CD14-positive monocyte (primary cell): ENCODE data around the gene DEGS2. TPM values are rescaled to one million over a fixed set of nuclear protein-coding genes. Genes with fewer than 3 reads are reported as not detected.

Experiments used
- DNase-seq, 3 donors: peaks; one replicate each; pipeline ENCODE4 v3.0.0-alpha.2; 2011 to 2022
- H2AFZ ChIP-seq: 2 replicates; pipeline ENCODE4 v1.6.0; 2012; ENCODE audit warnings: mild to moderate bottlenecking, low read depth, low read length, inconsistent platforms; ENCODE audit not compliant: insufficient read depth, poor library complexity, severe bottlenecking
- H3K27ac ChIP-seq, 2 donors: 1 replicate in 1 of 2; 2 replicates in 1 of 2; pipeline ENCODE4 v1.5.1; 2012 to 2013; ENCODE audit warnings: low read length in 2 of 2, control low read depth in 1 of 2, inconsistent platforms in 1 of 2, low read depth in 1 of 2, mild to moderate bottlenecking in 1 of 2
- H3K27me3 ChIP-seq, 2 donors: one replicate each; pipeline versions ENCODE4 v1.6.0 to v1.6.1; 2011 to 2013; ENCODE audit warnings: low read length in 2 of 2; ENCODE audit not compliant: control insufficient read depth in 2 of 2, insufficient read depth in 2 of 2
- H3K36me3 ChIP-seq, 2 donors: replicated peaks in 1 of 2; 1 replicate in 1 of 2; 2 replicates in 1 of 2; pipeline versions ENCODE4 v1.5.1 to v1.6.1; 2012 to 2013; ENCODE audit warnings: low read length in 2 of 2, control low read depth in 1 of 2, inconsistent platforms in 1 of 2, mild to moderate bottlenecking in 1 of 2; ENCODE audit not compliant: insufficient read depth in 2 of 2, control insufficient read depth in 1 of 2
- H3K4me1 ChIP-seq, 2 donors: 1 replicate in 1 of 2; 2 replicates in 1 of 2; pipeline versions ENCODE4 v1.5.1 to v1.6.1; 2012 to 2013; ENCODE audit warnings: low read length in 2 of 2, control low read depth in 1 of 2, inconsistent platforms in 1 of 2, mild to moderate bottlenecking in 1 of 2, moderate library complexity in 1 of 2; ENCODE audit not compliant: insufficient read depth in 2 of 2, control insufficient read depth in 1 of 2
- H3K4me2 ChIP-seq: replicated peaks from 2 replicates; pipeline ENCODE3; 2012; ENCODE audit warnings: low read length, moderate library complexity, mild to moderate bottlenecking; ENCODE audit not compliant: poor library complexity, severe bottlenecking; ENCODE audit errors: extremely low read depth
- H3K4me3 ChIP-seq, 3 experiments: fragments of 200-600 bp in 1 of 3; sonication (generic) in 1 of 3; replicated peaks in 1 of 3; 1 replicate in 2 of 3; 2 replicates in 1 of 3; pipeline ENCODE4 v1.5.1; 2011 to 2013; ENCODE audit warnings: low read length in 3 of 3, mild to moderate bottlenecking in 3 of 3, control low read depth in 2 of 3, low read depth in 2 of 3, inconsistent platforms in 1 of 3, moderate library complexity in 1 of 3
- H3K79me2 ChIP-seq: 2 replicates; pipeline ENCODE4 v1.6.0; 2012; ENCODE audit warnings: mild to moderate bottlenecking, control low read depth, inconsistent platforms, low read length, moderate library complexity; ENCODE audit not compliant: insufficient read depth
- H3K9ac ChIP-seq: 2 replicates; pipeline ENCODE4 v1.6.0; 2017; ENCODE audit warnings: low read length, mild to moderate bottlenecking; ENCODE audit not compliant: insufficient read depth, poor library complexity, severe bottlenecking
- H3K9me3 ChIP-seq, 2 donors: replicated peaks in 1 of 2; 1 replicate in 1 of 2; 2 replicates in 1 of 2; pipeline versions ENCODE4 v1.5.1 to v1.6.1; 2012 to 2013; ENCODE audit warnings: low read length in 2 of 2, control low read depth in 1 of 2; ENCODE audit not compliant: control insufficient read depth in 1 of 2, insufficient read depth in 1 of 2
- H4K20me1 ChIP-seq: 2 replicates; pipeline ENCODE4 v1.6.0; 2012; ENCODE audit warnings: mild to moderate bottlenecking, low read length, control low read depth, moderate library complexity; ENCODE audit not compliant: insufficient read depth
- H3K27ac Mint-ChIP-seq, 7 donors: one replicate each; pipeline ENCODE4 v1.8.0; 2020; ENCODE audit warnings: mild to moderate bottlenecking in 7 of 7, mixed read lengths in 7 of 7, moderate library complexity in 6 of 7, inconsistent platforms in 2 of 7
- H3K27me3 Mint-ChIP-seq, 3 donors: one replicate each; pipeline ENCODE4 v1.8.0; 2021 to 2022; ENCODE audit warnings: low read depth in 3 of 3, mild to moderate bottlenecking in 3 of 3, mixed read lengths in 3 of 3, moderate library complexity in 3 of 3, inconsistent platforms in 1 of 3
- H3K36me3 Mint-ChIP-seq, 2 donors: one replicate each; pipeline ENCODE4 v1.8.0; 2020; ENCODE audit warnings: mixed read lengths in 2 of 2, inconsistent platforms in 1 of 2, mild to moderate bottlenecking in 1 of 2
- H3K4me1 Mint-ChIP-seq: one replicate; pipeline ENCODE4 v1.8.0; 2020; ENCODE audit warnings: mild to moderate bottlenecking, mixed read lengths
- H3K4me3 Mint-ChIP-seq, 2 donors: one replicate each; pipeline ENCODE4 v1.8.0; 2020; ENCODE audit warnings: mild to moderate bottlenecking in 2 of 2, mixed read lengths in 2 of 2, moderate library complexity in 1 of 2
- H3K9me3 Mint-ChIP-seq, 7 donors: one replicate each; pipeline ENCODE4 v1.8.0; 2020 to 2022; ENCODE audit warnings: mixed read lengths in 7 of 7, mild to moderate bottlenecking in 6 of 7, moderate library complexity in 6 of 7, inconsistent platforms in 2 of 7
- CTCF ChIP-seq: fragments of 200-600 bp; IDR thresholded peaks from one replicate; pipeline ENCODE4 v1.8.0; 2022; ENCODE audit warnings: antibody characterized with exemption, mild to moderate bottlenecking
- WGBS: methylation state at CpG from one replicate; pipeline ENCODE4 v1.1.5; 2013; ENCODE audit warnings: missing lambda C conversion rate; ENCODE audit not compliant: insufficient coverage; 5-methylcytosine and 5-hydroxymethylcytosine counted together
- intact Hi-C, 2 donors: fragments of 100-400 bp; cut with micrococcal nuclease; formaldehyde crosslinking; loops; one replicate each; pipeline versions ENCODE4 v1.15.0 to v1.15.1; 2023
- polyA plus RNA-seq, 3 donors: library from polyadenylated mRNA; depleted of rRNA in 1 of 3; unstranded in 2 of 3; stranded (reverse) in 1 of 3; fragments of 300-500 nt in 2 of 3; fragments of >200 nt in 1 of 3; fragmentation: Illumina TruSeq in 2 of 3; gene quantifications; 1 replicate in 2 of 3; 2 replicates in 1 of 3; pipeline ENCODE4 v1.2.3, GENCODE V29; 2012 to 2021

Gene DEGS2
- polyA plus RNA-seq, 3 donors: 0.07 to 0.36 TPM; not detected in 1

- H3K9me3 Mint-ChIP-seq: peaks cover 0 to 6% (median 0%) of the 10 kb centered on the region in 7 donors
- Histone ChIP-seq H3K79me2 (no peaks in the 10 kb centered on the region), H3K4me1 (no peaks in the 10 kb centered on the region), H3K9ac (no peak overlapping the region), H3K4me2 (no peak overlapping the region), H3K27me3 (no peaks in the 10 kb centered on the region), H3K4me3 (no peak overlapping the region), H3K9me3 (no peaks in the 10 kb centered on the region), H3K36me3 (peaks cover 32 to 45% of the 10 kb centered on the region in 2 donors), H4K20me1 (no peaks in the 10 kb centered on the region), H3K27ac (no peak overlapping the region), H2AFZ (no peak overlapping the region)
- peaks cover 0 to 3% (median 2%) of the 10 kb centered on the region in 3 donors for H3K27me3 Mint-ChIP-seq
- peak overlapping the region in 1 of 7 donors; percentile 28 for H3K27ac Mint-ChIP-seq
- peaks cover 46 to 51% of the 10 kb centered on the region in 2 donors for H3K36me3 Mint-ChIP-seq
- peaks cover 14% of the 10 kb centered on the region for H3K4me1 Mint-ChIP-seq
- H3K4me3 Mint-ChIP-seq: no peak overlapping the region
- intact Hi-C loops: no loop called here
- 89% methylated on average over 11 of the region's 14 CpGs for WGBS
- TF ChIP-seq CTCF: no peak
- DNase-seq: no peak
Measured at GRCh38 chr14:100121643-100122480, 37.6 kb downstream of the DEGS2 start.

- 97% methylated on average over 15 of the region's 18 CpGs for WGBS
- Histone ChIP-seq H3K9me3 (no peaks in the 10 kb centered on the region), H3K4me3 (no peak overlapping the region), H3K9ac (no peak overlapping the region), H4K20me1 (no peaks in the 10 kb centered on the region), H3K4me1 (no peaks in the 10 kb centered on the region), H3K27me3 (no peaks in the 10 kb centered on the region), H3K4me2 (no peak overlapping the region), H3K36me3 (peaks cover 22 to 39% of the 10 kb centered on the region in 2 donors), H3K27ac (no peak overlapping the region), H3K79me2 (no peaks in the 10 kb centered on the region), H2AFZ (no peak overlapping the region)
- peak overlapping the region in 2 of 7 donors; percentile 43 to 60 for H3K27ac Mint-ChIP-seq
- peaks cover 14% of the 10 kb centered on the region for H3K4me1 Mint-ChIP-seq
- no peak for TF ChIP-seq CTCF
- intact Hi-C loops: no loop called here
- peaks cover 0 to 3% (median 2%) of the 10 kb centered on the region in 3 donors for H3K27me3 Mint-ChIP-seq
- peaks cover 0 to 6% (median 0%) of the 10 kb centered on the region in 7 donors for H3K9me3 Mint-ChIP-seq
- H3K4me3 Mint-ChIP-seq: no peak overlapping the region
- no peak for DNase-seq
- H3K36me3 Mint-ChIP-seq: peaks cover 39 to 51% of the 10 kb centered on the region in 2 donors
Measured at GRCh38 chr14:100120522-100121269, 38.7 kb downstream of the DEGS2 start.
